ENCODE results near the gene CLEC1B.

DNA sequence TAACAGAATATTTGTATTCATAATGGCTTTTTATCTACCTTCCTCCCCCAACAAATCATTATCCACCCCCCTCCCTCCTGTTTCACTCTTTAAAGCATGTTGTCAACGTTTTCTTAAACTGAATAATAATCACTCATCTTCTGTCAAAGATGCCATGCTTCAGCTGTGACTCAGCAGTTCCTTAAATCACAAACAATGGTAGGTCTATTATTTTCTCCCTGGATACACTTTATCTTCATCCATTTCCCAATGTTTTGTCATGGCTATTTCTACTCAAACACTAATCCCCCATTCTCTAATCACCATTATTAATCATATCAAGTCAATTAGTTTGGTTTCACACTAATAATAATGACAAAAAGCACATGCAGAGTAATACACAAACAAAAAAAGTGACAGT is 18.0 kb upstream of the CLEC1B start:
- TF ChIP-seq, protein P1, sequence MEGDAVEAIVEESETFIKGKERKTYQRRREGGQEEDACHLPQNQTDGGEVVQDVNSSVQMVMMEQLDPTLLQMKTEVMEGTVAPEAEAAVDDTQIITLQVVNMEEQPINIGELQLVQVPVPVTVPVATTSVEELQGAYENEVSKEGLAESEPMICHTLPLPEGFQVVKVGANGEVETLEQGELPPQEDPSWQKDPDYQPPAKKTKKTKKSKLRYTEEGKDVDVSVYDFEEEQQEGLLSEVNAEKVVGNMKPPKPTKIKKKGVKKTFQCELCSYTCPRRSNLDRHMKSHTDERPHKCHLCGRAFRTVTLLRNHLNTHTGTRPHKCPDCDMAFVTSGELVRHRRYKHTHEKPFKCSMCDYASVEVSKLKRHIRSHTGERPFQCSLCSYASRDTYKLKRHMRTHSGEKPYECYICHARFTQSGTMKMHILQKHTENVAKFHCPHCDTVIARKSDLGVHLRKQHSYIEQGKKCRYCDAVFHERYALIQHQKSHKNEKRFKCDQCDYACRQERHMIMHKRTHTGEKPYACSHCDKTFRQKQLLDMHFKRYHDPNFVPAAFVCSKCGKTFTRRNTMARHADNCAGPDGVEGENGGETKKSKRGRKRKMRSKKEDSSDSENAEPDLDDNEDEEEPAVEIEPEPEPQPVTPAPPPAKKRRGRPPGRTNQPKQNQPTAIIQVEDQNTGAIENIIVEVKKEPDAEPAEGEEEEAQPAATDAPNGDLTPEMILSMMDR (IDR thresholded peaks at IDR 0.05; ENCODE audit: low read length) = no peak
- TF ChIP-seq EZH2 (optimal IDR thresholded peaks at IDR 0.05; ENCODE audit: low read depth, low read length) (no peak), EZH2phosphoT487 (IDR thresholded peaks at IDR 0.05; ENCODE audit: low read length) (no peak)
